ENCODE measurements around the gene HDAC4. TPM values are rescaled to one million over a fixed set of nuclear protein-coding genes. Genes with fewer than 3 reads are reported as not detected.

HDAC4 gene
- total RNA-seq, 1 donor from 2014 or later, result 29.4 TPM

GRCh38 chr2:239124152-239124899 is 276.5 kb downstream of the HDAC4 start:
- DNase-seq (ENCODE audit: low read depth), result no peak

- DNase-seq (ENCODE audit: low read depth), result no peak
These were observed 278.3 kb downstream of the HDAC4 start for GRCh38 chr2:239122421-239123110.

GRCh38 chr2:239121600-239122012 is 279.2 kb downstream of the HDAC4 start:
- no peak for DNase-seq (ENCODE audit: low read depth)

GRCh38 chr2:239120664-239121063 is 280.2 kb downstream of the HDAC4 start:
- DNase-seq (ENCODE audit: low read depth), result no peak

GRCh38 chr2:239119346-239120126 is 281.3 kb downstream of the HDAC4 start:
- no peak for DNase-seq (ENCODE audit: low read depth)

GRCh38 chr2:239118675-239119211 is 282.1 kb downstream of the HDAC4 start:
- no peak for DNase-seq (ENCODE audit: low read depth)

GRCh38 chr2:239118264-239118663 is 282.6 kb downstream of the HDAC4 start:
- no peak for DNase-seq (ENCODE audit: low read depth)

GRCh38 chr2:239117831-239118230 is 283.0 kb downstream of the HDAC4 start:
- no peak for DNase-seq (ENCODE audit: low read depth)

- DNase-seq (ENCODE audit: low read depth), result no peak
These were observed 284.2 kb downstream of the HDAC4 start for GRCh38 chr2:239116456-239117246.

- no peak for DNase-seq (ENCODE audit: low read depth)
These were observed 285.2 kb downstream of the HDAC4 start for GRCh38 chr2:239115616-239116015.

GRCh38 chr2:239114616-239115265 is 286.1 kb downstream of the HDAC4 start:
- no peak for DNase-seq (ENCODE audit: low read depth)

- peak; percentile 73 for DNase-seq (ENCODE audit: low read depth)
These were observed 286.7 kb downstream of the HDAC4 start for GRCh38 chr2:239114119-239114581.

- no peak for DNase-seq (ENCODE audit: low read depth)
These were observed 287.2 kb downstream of the HDAC4 start for GRCh38 chr2:239113615-239114014.

- DNase-seq (ENCODE audit: low read depth), result peak; percentile 44
These were observed 287.6 kb downstream of the HDAC4 start for GRCh38 chr2:239113171-239113570.

GRCh38 chr2:239112127-239112774 is 288.6 kb downstream of the HDAC4 start:
- no peak for DNase-seq (ENCODE audit: low read depth)

GRCh38 chr2:239111401-239112100 is 289.3 kb downstream of the HDAC4 start:
- no peak for DNase-seq (ENCODE audit: low read depth)

GRCh38 chr2:239110595-239111048 is 290.2 kb downstream of the HDAC4 start:
- DNase-seq (ENCODE audit: low read depth), result no peak

- DNase-seq (ENCODE audit: low read depth), result no peak
These were observed 290.8 kb downstream of the HDAC4 start for GRCh38 chr2:239109928-239110545.
